Measurements from ENCODE around the gene SDCCAG8.

The SDCCAG8 gene

DNA sequence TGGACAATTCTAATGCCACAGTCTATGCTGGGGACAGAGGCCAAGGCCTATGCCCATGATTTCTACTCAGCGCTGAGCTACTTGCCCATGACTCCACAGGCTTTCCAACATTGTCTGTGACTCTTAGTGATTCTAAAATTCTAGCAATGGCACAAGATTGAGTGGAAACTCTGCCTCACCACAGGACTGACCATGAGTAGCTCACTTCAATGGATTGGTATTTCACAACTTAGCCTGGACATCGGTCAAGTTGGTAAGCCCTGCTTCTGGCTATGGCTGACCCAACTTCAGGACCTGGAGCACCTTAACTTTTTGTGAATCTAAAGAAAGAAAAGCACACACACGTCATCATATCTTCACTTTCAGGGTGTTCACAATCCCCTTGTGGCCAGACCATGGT, 255.1 kb downstream of the SDCCAG8 start:
- no peak for DNase-seq

DNA sequence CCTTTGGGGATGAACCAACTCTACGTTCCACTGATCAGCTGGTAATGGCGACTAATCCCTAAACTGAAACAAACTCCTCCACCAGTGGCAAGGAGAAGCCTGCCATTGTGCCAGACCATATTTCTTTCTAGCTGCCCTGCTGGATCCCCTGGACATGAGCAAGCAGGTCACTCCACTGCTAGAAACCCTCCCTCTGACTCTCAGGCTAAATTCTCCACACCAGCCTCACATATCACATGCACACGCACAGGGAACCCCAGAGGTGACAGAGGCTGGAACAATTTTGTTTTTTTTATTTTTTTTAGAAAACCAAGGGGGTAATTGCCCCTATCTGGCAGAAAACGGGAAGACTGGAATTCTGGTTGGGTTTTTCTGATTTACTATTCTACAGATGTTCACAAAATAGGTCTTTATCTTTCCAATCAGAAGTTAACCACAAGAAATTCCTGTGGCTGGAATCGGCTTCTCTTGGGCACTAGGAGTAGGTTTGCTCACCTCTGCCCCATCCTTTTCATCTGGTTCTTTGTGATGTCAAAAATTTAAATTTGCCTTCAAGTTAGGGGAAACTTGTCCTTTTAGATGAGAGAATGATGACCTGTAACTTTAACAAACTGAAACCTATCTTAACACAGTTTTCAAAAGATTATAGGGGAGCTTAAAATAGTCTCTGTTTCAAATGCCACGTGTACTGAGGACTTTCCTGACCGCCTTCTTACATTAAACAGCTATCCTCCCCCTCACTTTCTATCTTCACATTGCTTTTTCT, 258.1 kb downstream of the SDCCAG8 start:
- no peak for DNase-seq

DNA sequence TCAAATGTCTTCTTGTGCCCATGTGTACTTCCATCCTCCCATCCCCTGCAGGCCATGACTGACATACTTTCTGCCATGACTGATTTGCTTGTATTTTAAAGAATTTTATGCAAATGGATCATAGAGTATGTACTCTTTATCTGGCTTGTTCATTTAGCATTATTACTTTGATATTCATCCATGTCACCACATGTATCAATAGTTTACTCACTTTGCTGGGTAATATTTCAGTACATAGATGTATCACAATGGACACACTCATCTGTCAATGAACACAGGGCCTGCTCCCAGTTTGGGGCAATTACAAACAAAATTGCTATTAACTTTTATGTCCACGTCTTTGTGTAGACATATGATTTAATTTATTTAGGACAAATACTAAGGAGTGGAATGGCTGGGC, 259.1 kb downstream of the SDCCAG8 start:
- no peak for DNase-seq

DNA sequence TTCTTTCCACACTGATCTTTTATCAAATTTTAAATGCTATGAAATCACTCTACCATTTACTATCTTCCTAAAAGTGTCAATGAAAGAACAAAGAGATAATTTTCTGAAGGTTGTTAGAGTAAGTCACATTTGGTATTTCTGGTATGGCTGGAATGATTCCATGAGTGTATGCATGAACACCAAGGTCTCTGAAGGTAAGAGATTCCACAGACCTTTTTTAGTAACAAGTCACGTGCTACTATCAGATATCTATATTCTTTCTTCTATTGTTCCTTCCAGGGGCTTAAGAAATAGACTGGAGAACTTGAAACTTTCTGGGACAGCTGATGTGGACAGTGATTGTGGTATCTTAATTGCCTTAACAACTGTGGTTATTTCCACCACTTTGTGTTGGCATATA, 265.0 kb downstream of the SDCCAG8 start:
- no peak for DNase-seq

DNA sequence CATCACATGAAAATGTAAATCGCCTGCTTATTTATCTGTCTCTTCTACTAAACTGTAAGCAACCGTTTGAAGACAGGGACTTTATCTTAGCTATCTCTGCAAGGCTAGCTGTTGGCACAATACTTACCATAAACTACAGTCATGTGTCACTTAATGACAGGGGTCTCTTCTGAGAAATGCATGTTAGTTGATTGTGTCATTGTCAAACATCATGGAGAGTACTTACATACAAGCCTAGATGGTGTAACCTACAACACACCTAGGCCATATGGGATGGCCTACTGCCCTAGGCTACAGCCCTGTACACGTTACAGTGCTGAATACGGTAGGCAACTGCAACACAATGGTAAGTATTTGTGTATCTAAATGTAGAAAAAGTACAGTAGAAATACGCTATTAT, 267.9 kb downstream of the SDCCAG8 start:
- no peak for DNase-seq

DNA sequence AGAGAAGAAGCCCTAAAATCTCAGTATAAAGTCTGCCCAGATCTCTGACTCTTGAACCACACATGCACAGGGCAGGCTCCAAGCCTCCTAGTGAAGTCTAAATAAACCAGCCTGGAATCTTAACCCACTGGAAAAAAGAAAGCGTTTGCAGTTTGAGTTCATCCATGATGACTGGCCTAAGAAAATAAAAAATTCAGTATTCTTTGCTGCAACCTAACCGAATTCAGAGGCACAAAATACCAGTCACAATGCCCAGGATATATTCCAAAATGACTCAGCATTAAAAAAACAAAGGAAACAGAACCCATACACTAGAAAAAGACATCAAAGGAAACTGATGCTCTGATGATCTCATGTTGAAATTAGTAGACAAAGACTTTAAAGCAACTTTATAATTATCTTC, 269.2 kb downstream of the SDCCAG8 start:
- no peak for DNase-seq

DNA sequence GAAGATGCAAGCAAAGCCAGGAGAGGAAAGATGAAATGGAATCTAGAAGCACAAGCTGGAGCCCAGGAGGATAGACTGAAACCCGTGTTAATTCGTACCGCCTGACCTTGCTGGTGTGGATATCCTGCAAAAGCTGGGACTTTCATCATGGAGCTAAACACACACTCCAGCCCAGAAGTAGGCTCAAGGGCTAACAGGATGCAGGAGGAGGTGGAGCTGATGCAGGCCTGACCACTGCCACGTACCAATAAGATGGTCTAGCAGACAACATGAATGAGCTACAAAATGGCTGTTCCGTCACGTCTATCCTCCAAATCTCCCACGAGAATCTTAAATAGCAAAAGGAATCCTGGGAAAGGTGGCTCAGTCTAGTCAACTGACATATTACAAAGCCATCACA, 270.3 kb downstream of the SDCCAG8 start:
- DNase-seq = no peak

DNA sequence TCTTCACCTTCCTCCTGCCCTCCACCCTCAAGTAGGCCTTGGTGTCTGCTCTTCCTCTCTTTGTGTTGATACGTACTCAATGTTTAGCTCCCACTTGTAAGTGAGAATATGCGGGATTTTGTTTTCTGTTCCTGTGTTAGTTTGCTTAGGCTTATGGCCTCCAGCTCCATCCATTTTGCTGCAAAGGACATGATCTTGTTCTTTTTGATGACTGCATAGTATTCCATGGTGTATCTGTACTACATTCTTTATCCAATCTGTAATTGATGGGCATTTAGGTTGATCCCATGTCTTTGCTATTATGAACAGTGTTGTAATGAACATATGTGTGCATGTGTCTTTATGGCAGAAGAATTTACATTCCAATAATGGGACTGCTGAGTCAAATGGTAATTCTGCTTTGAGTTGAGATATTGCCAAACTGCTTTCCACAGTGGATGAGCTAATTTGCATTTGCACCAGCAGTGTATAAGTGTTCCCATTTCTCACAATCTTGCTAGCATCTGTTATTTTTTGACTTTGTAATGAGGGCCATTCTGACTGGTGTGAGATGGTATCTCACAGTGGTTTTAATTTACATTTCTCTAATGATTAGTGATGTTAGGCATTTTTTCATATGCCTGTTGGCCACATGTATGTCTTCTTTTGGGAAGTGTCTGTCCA, 272.7 kb downstream of the SDCCAG8 start:
- DNase-seq = no peak

DNA sequence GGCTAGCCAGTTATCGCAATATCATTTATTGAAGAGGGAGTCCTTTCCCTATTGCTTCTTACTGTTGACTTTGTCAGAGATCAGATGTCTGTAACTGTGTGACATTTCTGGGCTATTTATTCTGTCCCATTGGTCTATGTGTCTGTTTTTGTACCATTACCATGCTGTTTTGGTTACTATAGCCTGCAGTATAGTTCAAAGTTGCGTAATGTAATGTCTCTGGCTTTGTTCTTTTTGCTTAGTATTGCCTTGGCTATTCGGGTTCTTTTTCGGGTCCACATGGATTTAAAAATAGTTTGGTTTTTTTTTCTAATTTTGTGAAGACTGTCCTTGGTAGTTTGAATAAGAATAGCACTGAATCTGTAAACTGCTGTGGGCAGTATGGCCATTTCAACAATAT, 273.7 kb downstream of the SDCCAG8 start:
- DNase-seq = no peak

DNA sequence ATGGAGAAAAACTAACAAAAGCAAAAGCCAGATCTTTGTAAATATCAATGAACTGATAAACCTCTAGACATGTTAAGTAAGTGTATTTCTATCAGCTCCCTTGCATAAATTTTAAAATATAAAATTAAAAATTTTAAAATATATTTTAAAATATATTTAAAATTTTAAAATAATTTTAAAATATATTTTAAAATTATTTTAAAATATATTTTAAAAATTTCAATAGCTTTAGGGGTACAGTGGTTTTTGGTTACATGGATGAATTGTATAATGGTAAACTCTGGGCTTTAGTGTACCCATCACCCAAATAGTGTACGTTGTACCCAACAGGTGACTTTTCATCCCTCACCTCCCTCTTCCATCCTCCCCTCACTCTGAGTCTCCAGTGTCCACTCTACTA, 279.2 kb downstream of the SDCCAG8 start:
- no peak for DNase-seq

DNA sequence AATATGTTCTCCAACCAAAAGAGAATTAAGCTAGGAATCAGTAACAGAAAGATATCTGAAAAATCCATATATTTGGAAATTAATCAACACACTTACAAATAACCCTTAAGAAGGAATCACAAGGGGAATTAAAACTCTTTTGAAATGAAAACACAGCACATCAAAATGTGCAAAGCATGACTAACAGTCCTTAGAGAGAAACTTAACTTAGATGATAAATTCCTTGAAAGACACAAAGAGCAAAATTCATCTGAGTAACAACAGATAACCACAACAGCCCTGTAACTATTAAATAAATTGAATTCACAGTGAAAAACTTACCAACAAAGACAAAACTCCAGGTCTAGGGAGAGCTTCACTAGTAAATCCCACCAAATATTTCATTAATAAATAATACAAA, 283.8 kb downstream of the SDCCAG8 start:
- DNase-seq = no peak

DNA sequence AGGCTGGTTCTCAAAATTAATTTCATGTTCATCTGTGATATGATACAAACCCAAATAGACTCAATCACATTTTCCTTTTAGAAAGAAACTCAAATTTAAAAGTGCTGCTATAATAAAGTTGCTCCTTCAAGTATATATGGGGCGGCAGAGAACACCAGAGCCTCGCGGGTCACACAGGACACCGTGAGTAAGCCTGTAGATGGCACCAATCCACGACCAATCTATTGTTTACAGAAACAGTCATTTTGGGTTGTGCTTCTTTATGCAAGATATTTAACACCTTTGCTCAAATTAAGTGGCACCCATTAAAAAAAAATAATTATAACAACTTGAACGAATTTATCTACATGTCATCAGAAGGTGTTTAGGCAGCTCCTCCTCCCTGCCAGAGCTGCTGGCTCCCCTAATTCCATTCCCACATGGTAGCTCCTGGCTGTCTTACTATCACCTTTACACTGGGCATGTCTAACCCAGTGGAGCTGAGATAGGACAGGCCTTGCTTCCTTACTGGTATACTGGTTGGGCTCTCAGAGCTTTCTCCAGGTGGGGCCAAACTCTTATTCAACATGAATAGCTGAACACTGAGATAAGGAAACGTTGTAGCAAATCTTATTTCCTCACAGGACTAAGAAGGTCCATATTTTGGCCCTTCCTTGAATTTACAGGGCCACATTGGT, 287.0 kb downstream of the SDCCAG8 start:
- no peak for DNase-seq

DNA sequence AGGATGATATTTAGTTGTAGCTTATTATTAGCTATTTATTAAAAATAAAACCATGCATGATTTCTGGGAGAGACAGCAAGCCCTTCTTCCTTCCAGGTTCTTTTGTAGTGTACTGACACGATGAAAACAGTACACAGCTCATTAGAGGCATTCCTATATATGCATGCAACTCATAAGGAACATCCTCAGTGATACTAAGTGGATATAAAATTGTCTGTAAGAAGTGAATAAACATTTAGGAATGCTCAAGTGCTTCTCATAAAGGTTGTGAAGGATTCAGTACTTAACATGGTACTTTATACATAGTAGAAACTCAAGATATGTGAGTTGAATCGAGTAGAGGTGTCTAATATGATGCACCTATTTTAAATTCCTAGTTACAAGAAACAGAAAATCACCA, 287.7 kb downstream of the SDCCAG8 start:
- DNase-seq = no peak

DNA sequence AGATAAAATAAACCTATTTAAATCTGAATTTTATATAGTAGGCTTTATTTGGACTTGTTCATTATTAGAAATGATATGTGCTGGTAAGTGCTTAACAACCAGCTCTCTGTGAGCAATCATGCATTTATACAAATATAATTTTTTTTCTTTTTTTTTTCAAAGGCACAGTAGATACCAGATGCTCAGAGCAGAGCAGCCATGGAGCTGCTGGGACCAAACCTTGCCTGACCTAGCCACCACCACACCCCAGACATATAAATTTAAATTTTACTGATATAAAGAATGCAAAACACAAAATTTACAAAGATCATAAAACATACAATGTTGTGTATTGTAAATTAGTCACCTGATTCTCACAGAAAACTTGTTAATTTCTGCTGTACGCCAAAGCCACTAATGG, 290.6 kb downstream of the SDCCAG8 start:
- DNase-seq = no peak

DNA sequence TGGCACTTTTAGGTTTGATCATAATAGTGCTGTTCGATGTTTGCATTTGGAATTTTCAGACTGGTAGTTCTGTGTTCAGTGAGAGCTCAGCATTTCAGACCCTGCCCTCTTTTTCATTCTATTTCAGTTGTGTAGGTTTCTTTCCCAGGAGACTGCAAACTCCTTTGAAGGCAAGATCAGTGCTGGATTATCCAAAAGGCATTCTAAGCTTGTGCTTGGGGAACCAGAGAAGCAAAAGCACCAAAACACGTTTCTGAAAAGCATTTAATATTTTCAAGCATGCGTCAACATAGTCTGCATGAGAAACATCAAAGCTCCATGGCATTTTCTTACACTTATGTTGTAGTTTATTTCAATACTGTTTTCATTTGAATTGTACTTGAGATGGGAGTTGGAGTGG, 292.1 kb downstream of the SDCCAG8 start:
- no peak for DNase-seq

DNA sequence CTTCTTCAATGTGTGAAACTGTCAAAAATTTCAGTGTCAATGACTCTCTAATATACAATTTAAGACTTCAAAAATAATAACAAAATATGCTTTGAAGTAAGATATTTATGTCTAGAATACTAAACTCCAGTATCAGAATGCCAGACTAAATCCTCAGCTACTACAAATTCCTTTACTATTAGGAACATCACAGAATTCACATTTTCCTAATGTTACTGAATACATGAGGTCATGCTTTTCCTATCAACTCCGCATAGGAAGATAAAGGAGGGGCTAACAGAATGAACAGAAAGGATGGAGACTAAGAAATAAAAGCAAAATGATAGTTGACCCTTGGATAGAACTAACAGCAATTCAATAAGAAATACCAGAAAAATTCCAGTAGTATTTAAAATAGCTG, 292.7 kb downstream of the SDCCAG8 start:
- DNase-seq = no peak

DNA sequence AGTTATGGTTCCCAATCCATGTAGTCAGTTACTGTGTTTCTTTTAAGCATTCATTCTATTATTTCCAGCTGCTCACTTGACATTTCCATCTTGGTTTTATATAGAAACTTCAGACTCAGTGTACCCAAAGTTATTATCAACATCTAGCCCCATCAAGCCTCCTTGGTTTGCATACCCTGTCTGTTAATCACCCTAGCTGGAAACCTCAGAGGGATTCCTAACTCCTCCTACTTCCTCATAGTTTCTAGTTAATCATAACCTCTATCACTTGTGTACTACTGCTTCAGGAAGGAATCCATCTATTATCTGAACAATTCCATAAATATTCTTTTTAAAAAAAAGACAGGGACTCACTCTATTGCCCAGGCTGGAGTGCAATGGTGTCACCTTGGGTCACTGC, 293.3 kb downstream of the SDCCAG8 start:
- DNase-seq = no peak

All from CD4-positive, alpha-beta T cell treated with Interleukin-1 beta for 1 hour (primary cell).